ENCODE results near the gene OLIG3.

Gene OLIG3

DNA sequence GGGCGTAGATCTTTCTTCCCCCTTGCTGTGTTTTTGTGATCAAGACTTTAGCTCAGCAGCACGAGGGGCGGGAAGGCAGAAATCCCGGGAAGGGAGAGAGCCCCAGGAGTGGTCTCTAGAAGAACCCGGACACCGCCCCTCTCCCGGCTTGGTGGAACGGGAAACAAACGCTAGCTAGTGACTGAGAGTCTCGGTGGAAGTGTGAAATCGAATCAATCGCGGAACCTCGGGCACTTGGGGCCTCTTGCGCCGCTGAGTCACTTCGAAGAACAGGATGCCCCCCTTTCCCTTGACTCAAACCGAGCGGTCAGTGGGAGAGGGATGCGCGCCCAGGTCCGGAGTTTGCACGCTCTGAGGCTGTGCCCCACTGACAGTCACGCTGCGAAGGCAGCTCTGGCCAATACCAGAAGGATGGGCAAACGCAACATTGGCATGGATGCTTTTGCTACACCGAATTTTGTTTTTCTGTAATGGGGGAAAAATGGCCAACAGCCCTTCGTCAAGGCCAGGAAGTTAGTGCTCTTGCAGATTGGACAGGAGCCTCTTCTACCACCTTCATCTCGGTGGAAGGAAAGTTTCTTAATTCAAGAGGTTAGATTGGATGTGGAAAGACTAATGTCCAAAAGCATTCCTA lies 1.6 kb upstream of the OLIG3 start:
- DNase-seq (ENCODE audit: low read depth in 1 of 2, low spot score in 1 of 2): no peak
- no peak for TF ChIP-seq GABPA (IDR thresholded peaks at IDR 0.05; ENCODE audit: low read depth)
- no peak for TF ChIP-seq CTCF (IDR thresholded peaks at IDR 0.05; ENCODE audit: insufficient read depth, low read length)
- no peak for TF ChIP-seq POLR2AphosphoS5 (IDR thresholded peaks at IDR 0.05; ENCODE audit: low read depth)
- TF ChIP-seq SPI1 (IDR thresholded peaks at IDR 0.05; ENCODE audit: borderline replicate concordance, low read depth): no peak
- no peak for TF ChIP-seq REST (IDR thresholded peaks at IDR 0.05; ENCODE audit: insufficient replicate concordance, low read depth)
- Histone ChIP-seq H3K27ac (replicated peaks) (no peak overlapping the region), H3K27me3 (ENCODE audit: insufficient read depth, poor library complexity, severe bottlenecking) (peaks cover 88% of the 10 kb centered on the region), H3K4me3 (replicated peaks; ENCODE audit: insufficient read depth, low read length) (no peak overlapping the region)

GRCh38 chr6:137494988-137495702 lies 951 bp upstream of the OLIG3 start:
- Histone ChIP-seq H3K4me3 (replicated peaks; ENCODE audit: insufficient read depth, low read length) (no peak overlapping the region), H3K27ac (replicated peaks) (no peak overlapping the region), H3K27me3 (ENCODE audit: insufficient read depth, poor library complexity, severe bottlenecking) (peaks cover 91% of the 10 kb centered on the region)
- no peak for DNase-seq (ENCODE audit: low read depth in 1 of 2, low spot score in 1 of 2)
- TF ChIP-seq POLR2AphosphoS5 (IDR thresholded peaks at IDR 0.05; ENCODE audit: low read depth) (no peak), GABPA (IDR thresholded peaks at IDR 0.05; ENCODE audit: low read depth) (no peak), CTCF (IDR thresholded peaks at IDR 0.05; ENCODE audit: insufficient read depth, low read length) (no peak), SPI1 (IDR thresholded peaks at IDR 0.05; ENCODE audit: borderline replicate concordance, low read depth) (no peak), REST (IDR thresholded peaks at IDR 0.05; ENCODE audit: insufficient replicate concordance, low read depth) (no peak)

GRCh38 chr6:137493218-137494038 lies 766 bp downstream of the OLIG3 start:
- TF ChIP-seq POLR2AphosphoS5 (IDR thresholded peaks at IDR 0.05; ENCODE audit: low read depth) (no peak), GABPA (IDR thresholded peaks at IDR 0.05; ENCODE audit: low read depth) (no peak), SPI1 (IDR thresholded peaks at IDR 0.05; ENCODE audit: borderline replicate concordance, low read depth) (no peak), CTCF (IDR thresholded peaks at IDR 0.05; ENCODE audit: insufficient read depth, low read length) (no peak), REST (IDR thresholded peaks at IDR 0.05; ENCODE audit: insufficient replicate concordance, low read depth) (no peak)
- peaks cover 96% of the 10 kb centered on the region for H3K27me3 ChIP-seq (ENCODE audit: insufficient read depth, poor library complexity, severe bottlenecking)
- H3K27ac ChIP-seq (replicated peaks): no peak overlapping the region
- no peak overlapping the region for H3K4me3 ChIP-seq (replicated peaks; ENCODE audit: insufficient read depth, low read length)
- DNase-seq (ENCODE audit: low read depth in 1 of 2, low spot score in 1 of 2): no peak
